SK-N-SH treated with all-trans-retinoic acid at 6 μM for 48 hours (cell line): ENCODE data around the gene SOX21.

Experiments used
- ATAC-seq: fragments of 200-7000 bp; cut with Tn5 transposase; 3 replicates; pipeline ENCODE4 v1.9.1; 2020; ENCODE audit warnings: mild to moderate bottlenecking, moderate library complexity
- ARNTL ChIP-seq: fragments of 450-650 bp; formaldehyde crosslinking; IDR thresholded peaks from 2 replicates; pipeline ENCODE4 v1.5.0; 2020; ENCODE audit warnings: low read depth, mild to moderate bottlenecking, moderate library complexity, borderline replicate concordance
- BACH2 ChIP-seq: fragments of 250-450 bp; sonication (Bioruptor Pico); IDR thresholded peaks from 2 replicates; pipeline ENCODE4 v1.9.0; 2021; ENCODE audit warnings: mild to moderate bottlenecking, borderline replicate concordance
- CSDC2 ChIP-seq: fragments of 250-450 bp; sonication (Bioruptor Pico); IDR thresholded peaks from 2 replicates; pipeline ENCODE4 v1.5.0; 2020; ENCODE audit warnings: mild to moderate bottlenecking, moderate library complexity
- CSRNP3 ChIP-seq: fragments of 250-450 bp; sonication (Bioruptor Pico); IDR thresholded peaks from 2 replicates; pipeline ENCODE4 v1.5.1; 2021; ENCODE audit warnings: mild to moderate bottlenecking, moderate library complexity
- ESRRG ChIP-seq: fragments of 250-450 bp; sonication (Bioruptor Pico); IDR thresholded peaks from 2 replicates; pipeline ENCODE4 v1.6.1; 2021; ENCODE audit warnings: mild to moderate bottlenecking
- GLIS3 ChIP-seq: fragments of 250-450 bp; sonication (Bioruptor Pico); IDR thresholded peaks from 2 replicates; pipeline ENCODE4 v1.5.0; 2020; ENCODE audit warnings: mild to moderate bottlenecking, moderate library complexity
- OSR1 ChIP-seq: fragments of 250-450 bp; sonication (Bioruptor Pico); IDR thresholded peaks from 2 replicates; pipeline ENCODE4 v1.8.0; 2022; ENCODE audit warnings: moderate library complexity, mild to moderate bottlenecking, inconsistent platforms
- PPARA ChIP-seq: fragments of 250-450 bp; sonication (Bioruptor Pico); IDR thresholded peaks from 2 replicates; pipeline ENCODE4 v1.5.0; 2020; ENCODE audit warnings: mild to moderate bottlenecking, borderline replicate concordance
- RARB ChIP-seq: fragments of 250-450 bp; sonication (Bioruptor Pico); IDR thresholded peaks from 2 replicates; pipeline ENCODE4 v1.8.0; 2021; ENCODE audit warnings: mild to moderate bottlenecking, moderate library complexity
- SNAI2 ChIP-seq: fragments of 250-450 bp; sonication (Bioruptor Pico); IDR thresholded peaks from 2 replicates; pipeline ENCODE4 v1.5.0; 2020; ENCODE audit warnings: mild to moderate bottlenecking, moderate library complexity
- TCF4 ChIP-seq: fragments of 250-450 bp; sonication (Bioruptor Pico); IDR thresholded peaks from 2 replicates; pipeline ENCODE4 v1.8.0; 2021; ENCODE audit warnings: mild to moderate bottlenecking, moderate library complexity, borderline replicate concordance
- TOX ChIP-seq: fragments of 250-450 bp; sonication (Bioruptor Pico); IDR thresholded peaks from 2 replicates; pipeline ENCODE4 v1.8.0; 2021; ENCODE audit warnings: mild to moderate bottlenecking, moderate library complexity, borderline replicate concordance
- ZFP3 ChIP-seq: fragments of 250-450 bp; sonication (Bioruptor Pico); IDR thresholded peaks from 2 replicates; pipeline ENCODE4 v1.5.0; 2020; ENCODE audit warnings: mild to moderate bottlenecking, moderate library complexity
- ZNF565 ChIP-seq: fragments of 450-650 bp; formaldehyde crosslinking; conservative IDR thresholded peaks from 2 replicates; pipeline ENCODE4 v1.5.0; 2020; ENCODE audit warnings: low read depth, mild to moderate bottlenecking, moderate library complexity
- ZNF70 ChIP-seq: fragments of 450-650 bp; formaldehyde crosslinking; IDR thresholded peaks from 2 replicates; pipeline ENCODE4 v1.5.0; 2020; ENCODE audit warnings: mild to moderate bottlenecking, moderate library complexity
- ZNF8 ChIP-seq: fragments of 450-650 bp; formaldehyde crosslinking; IDR thresholded peaks from 2 replicates; pipeline ENCODE4 v1.5.0; 2020; ENCODE audit warnings: mild to moderate bottlenecking, moderate library complexity
- TF ChIP-seq, protein P1 (sequence below): fragments of 250-450 bp; sonication (Bioruptor Pico); IDR thresholded peaks from 2 replicates; pipeline ENCODE4 v1.5.1; 2020; ENCODE audit warnings: low read depth, mild to moderate bottlenecking, moderate library complexity
- TF ChIP-seq, protein P2 (sequence below): fragments of 250-450 bp; sonication (Bioruptor Pico); IDR thresholded peaks from 2 replicates; pipeline ENCODE4 v1.8.0; 2020; ENCODE audit warnings: mild to moderate bottlenecking, moderate library complexity, borderline replicate concordance
- TF ChIP-seq, protein P3 (sequence below): fragments of 250-450 bp; sonication (Bioruptor Pico); IDR thresholded peaks from 2 replicates; pipeline ENCODE4 v1.8.0; 2021; ENCODE audit warnings: low read depth, mild to moderate bottlenecking, moderate library complexity, borderline replicate concordance

Gene SOX21

GRCh38 chr13:94706101-94706842 is 6.1 kb downstream of the SOX21 start:
- TF ChIP-seq ESRRG (CRISPR knock-in tag) (no peak), SNAI2 (CRISPR knock-in tag) (no peak), ARNTL (CRISPR knock-in tag) (no peak)
- TF ChIP-seq, protein P1, sequence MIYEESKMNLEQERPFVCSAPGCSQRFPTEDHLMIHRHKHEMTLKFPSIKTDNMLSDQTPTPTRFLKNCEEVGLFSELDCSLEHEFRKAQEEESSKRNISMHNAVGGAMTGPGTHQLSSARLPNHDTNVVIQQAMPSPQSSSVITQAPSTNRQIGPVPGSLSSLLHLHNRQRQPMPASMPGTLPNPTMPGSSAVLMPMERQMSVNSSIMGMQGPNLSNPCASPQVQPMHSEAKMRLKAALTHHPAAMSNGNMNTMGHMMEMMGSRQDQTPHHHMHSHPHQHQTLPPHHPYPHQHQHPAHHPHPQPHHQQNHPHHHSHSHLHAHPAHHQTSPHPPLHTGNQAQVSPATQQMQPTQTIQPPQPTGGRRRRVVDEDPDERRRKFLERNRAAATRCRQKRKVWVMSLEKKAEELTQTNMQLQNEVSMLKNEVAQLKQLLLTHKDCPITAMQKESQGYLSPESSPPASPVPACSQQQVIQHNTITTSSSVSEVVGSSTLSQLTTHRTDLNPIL (CRISPR knock-in tag), result no peak
- TF ChIP-seq, protein P2, sequence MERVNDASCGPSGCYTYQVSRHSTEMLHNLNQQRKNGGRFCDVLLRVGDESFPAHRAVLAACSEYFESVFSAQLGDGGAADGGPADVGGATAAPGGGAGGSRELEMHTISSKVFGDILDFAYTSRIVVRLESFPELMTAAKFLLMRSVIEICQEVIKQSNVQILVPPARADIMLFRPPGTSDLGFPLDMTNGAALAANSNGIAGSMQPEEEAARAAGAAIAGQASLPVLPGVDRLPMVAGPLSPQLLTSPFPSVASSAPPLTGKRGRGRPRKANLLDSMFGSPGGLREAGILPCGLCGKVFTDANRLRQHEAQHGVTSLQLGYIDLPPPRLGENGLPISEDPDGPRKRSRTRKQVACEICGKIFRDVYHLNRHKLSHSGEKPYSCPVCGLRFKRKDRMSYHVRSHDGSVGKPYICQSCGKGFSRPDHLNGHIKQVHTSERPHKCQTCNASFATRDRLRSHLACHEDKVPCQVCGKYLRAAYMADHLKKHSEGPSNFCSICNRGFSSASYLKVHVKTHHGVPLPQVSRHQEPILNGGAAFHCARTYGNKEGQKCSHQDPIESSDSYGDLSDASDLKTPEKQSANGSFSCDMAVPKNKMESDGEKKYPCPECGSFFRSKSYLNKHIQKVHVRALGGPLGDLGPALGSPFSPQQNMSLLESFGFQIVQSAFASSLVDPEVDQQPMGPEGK (CRISPR knock-in tag), result no peak
- ATAC-seq, result no peak

DNA sequence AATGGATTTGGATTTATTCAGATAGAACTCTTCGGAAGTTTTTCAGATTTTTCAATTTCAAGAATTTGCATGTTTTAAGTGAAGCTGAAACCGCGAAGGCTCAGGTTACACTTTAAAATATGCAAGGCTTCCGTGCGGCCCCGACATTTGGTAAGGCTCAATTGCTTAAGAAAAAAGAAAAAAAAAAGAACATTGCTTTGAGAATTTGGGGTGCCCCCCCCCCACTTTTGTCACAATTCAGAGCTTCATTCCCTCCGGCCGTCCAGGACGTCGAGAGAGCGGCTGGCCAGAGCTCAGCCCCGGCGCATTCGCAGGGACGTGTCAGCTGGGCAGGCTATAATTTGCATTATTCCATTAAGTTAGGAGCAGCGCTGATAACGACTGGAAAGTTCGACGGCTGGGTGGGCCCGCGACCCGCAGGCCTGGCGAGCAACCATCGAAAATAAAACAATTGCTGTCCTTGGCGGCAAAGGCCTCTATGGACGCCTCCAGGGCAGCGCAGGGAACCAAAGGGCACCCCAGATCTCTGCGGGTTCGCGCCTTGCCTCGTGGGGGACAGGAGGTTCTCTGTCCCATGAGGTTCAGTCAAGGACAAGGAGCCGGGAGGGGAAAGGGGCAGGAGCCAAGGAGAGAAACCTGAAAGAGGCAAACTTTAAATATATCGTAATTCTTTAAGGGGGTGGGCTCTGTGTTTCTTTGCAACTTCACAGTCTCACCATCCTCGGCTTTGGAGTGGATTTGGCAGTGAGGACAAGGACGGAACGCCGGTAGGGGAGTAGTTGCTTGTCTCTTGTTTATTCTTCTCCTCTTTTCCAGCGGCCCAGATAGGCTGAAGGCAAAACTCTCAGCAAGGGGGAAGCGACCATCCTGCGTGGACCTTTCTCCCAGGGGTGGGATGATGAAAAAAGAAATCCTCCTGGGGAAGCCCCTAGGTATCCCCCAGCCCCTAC is 7.0 kb downstream of the SOX21 start:
- TF ChIP-seq ZFP3 (CRISPR knock-in tag) (no peak), RARB (CRISPR knock-in tag) (no peak), ZNF70 (CRISPR knock-in tag) (no peak), ZNF8 (CRISPR knock-in tag) (no peak), OSR1 (CRISPR knock-in tag) (no peak), TCF4 (CRISPR knock-in tag) (no peak), SNAI2 (CRISPR knock-in tag) (no peak), CSDC2 (CRISPR knock-in tag) (no peak), BACH2 (CRISPR knock-in tag) (no peak), GLIS3 (CRISPR knock-in tag) (no peak), PPARA (CRISPR knock-in tag) (no peak), ZNF565 (CRISPR knock-in tag) (no peak), CSRNP3 (CRISPR knock-in tag) (no peak), ESRRG (CRISPR knock-in tag) (no peak), TOX (CRISPR knock-in tag) (no peak)
- TF ChIP-seq, protein P1 (CRISPR knock-in tag), result no peak
- TF ChIP-seq, protein P3, sequence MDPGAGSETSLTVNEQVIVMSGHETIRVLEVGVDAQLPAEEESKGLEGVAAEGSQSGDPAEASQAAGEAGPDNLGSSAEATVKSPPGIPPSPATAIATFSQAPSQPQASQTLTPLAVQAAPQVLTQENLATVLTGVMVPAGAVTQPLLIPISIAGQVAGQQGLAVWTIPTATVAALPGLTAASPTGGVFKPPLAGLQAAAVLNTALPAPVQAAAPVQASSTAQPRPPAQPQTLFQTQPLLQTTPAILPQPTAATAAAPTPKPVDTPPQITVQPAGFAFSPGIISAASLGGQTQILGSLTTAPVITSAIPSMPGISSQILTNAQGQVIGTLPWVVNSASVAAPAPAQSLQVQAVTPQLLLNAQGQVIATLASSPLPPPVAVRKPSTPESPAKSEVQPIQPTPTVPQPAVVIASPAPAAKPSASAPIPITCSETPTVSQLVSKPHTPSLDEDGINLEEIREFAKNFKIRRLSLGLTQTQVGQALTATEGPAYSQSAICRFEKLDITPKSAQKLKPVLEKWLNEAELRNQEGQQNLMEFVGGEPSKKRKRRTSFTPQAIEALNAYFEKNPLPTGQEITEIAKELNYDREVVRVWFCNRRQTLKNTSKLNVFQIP, result no peak

GRCh38 chr13:94704377-94705080 is 7.8 kb downstream of the SOX21 start:
- ATAC-seq, result no peak
- TF ChIP-seq OSR1 (CRISPR knock-in tag) (no peak), ZNF8 (CRISPR knock-in tag) (no peak), ZNF565 (CRISPR knock-in tag) (no peak), ARNTL (CRISPR knock-in tag) (no peak), GLIS3 (CRISPR knock-in tag) (no peak), CSRNP3 (CRISPR knock-in tag) (no peak), PPARA (CRISPR knock-in tag) (no peak), TOX (CRISPR knock-in tag) (no peak), SNAI2 (CRISPR knock-in tag) (no peak), RARB (CRISPR knock-in tag) (no peak), ZNF70 (CRISPR knock-in tag) (no peak), CSDC2 (CRISPR knock-in tag) (no peak)
- TF ChIP-seq, protein P3, result no peak
- TF ChIP-seq, protein P2 (CRISPR knock-in tag), result no peak

More for the DNA sequence above, 7.0 kb downstream of the SOX21 start:
- no peak; the same call in 2 of the 3 replicates for ATAC-seq
